Measurements from ENCODE around the gene ZFHX3. TPM values are rescaled to one million over a fixed set of nuclear protein-coding genes. Genes with fewer than 3 reads are reported as not detected.
A peak's percentile ranks its signal among the peaks of the same experiment; 100 is the strongest.

Gene ZFHX3
- total and polyA plus RNA-seq, 2 donors (not counting 1 experiment from before 2014, with no cell fraction given), result 4.7 to 7.3 TPM

GRCh38 chr16:72948238-72948829 lies 99.6 kb downstream of the ZFHX3 start:
- H3K79me2 ChIP-seq (ENCODE audit: control insufficient read depth, insufficient read depth, low read length), result peaks cover 58% of the 10 kb centered on the region

GRCh38 chr16:72947379-72948237 lies 100.3 kb downstream of the ZFHX3 start:
- H3K27ac ChIP-seq (ENCODE audit: insufficient read depth, low read length), result peak overlapping the region; percentile 59
- peaks cover 60% of the 10 kb centered on the region for H3K79me2 ChIP-seq (ENCODE audit: control insufficient read depth, insufficient read depth, low read length)
- H3K4me1 ChIP-seq (ENCODE audit: control insufficient read depth, extremely low read depth, insufficient read depth, low read length), result peaks cover 20% of the 10 kb centered on the region
- TF ChIP-seq, protein P1, sequence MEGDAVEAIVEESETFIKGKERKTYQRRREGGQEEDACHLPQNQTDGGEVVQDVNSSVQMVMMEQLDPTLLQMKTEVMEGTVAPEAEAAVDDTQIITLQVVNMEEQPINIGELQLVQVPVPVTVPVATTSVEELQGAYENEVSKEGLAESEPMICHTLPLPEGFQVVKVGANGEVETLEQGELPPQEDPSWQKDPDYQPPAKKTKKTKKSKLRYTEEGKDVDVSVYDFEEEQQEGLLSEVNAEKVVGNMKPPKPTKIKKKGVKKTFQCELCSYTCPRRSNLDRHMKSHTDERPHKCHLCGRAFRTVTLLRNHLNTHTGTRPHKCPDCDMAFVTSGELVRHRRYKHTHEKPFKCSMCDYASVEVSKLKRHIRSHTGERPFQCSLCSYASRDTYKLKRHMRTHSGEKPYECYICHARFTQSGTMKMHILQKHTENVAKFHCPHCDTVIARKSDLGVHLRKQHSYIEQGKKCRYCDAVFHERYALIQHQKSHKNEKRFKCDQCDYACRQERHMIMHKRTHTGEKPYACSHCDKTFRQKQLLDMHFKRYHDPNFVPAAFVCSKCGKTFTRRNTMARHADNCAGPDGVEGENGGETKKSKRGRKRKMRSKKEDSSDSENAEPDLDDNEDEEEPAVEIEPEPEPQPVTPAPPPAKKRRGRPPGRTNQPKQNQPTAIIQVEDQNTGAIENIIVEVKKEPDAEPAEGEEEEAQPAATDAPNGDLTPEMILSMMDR (conservative IDR thresholded peaks at IDR 0.05 in 1 of 2, IDR thresholded peaks at IDR 0.05 in 1 of 2; ENCODE audit: low read depth in 1 of 2, low read length in 2 of 2), result no peak
- TF ChIP-seq EZH2 (IDR thresholded peaks at IDR 0.05; ENCODE audit: low read length, missing control alignments), result no peak
- no peaks in the 10 kb centered on the region for H3K9me3 ChIP-seq (ENCODE audit: control insufficient read depth, insufficient read depth, low read depth, low read length)
- H2AFZ ChIP-seq (ENCODE audit: low read length), result no peak overlapping the region
- H4K20me1 ChIP-seq (ENCODE audit: control insufficient read depth, extremely low read depth, insufficient read depth, low read length), result no peaks in the 10 kb centered on the region
- H3K4me2 ChIP-seq (ENCODE audit: extremely low read depth, insufficient read depth, low read length), result no peak overlapping the region
- H3K36me3 ChIP-seq (ENCODE audit: control insufficient read depth, insufficient read depth, low read length), result peaks cover 9% of the 10 kb centered on the region
- H3K27me3 ChIP-seq (ENCODE audit: control insufficient read depth, insufficient read depth, low read length), result no peaks in the 10 kb centered on the region
- no peak overlapping the region for H3K4me3 ChIP-seq (replicated peaks in 1 of 4; ENCODE audit: control extremely low read depth in 1 of 4, insufficient read depth in 1 of 4, low read depth in 3 of 4, low read length in 4 of 4)
- H3K9ac ChIP-seq (ENCODE audit: insufficient read depth, low read length), result peak overlapping the region; percentile 28
- peak; percentile 24 to 27 for DNase-seq (ENCODE audit: low read depth in 2 of 2)

More at GRCh38 chr16:72948238-72948829, 99.6 kb downstream of the ZFHX3 start:
- H2AFZ ChIP-seq (ENCODE audit: low read length), result no peak overlapping the region
- peaks cover 9% of the 10 kb centered on the region for H3K36me3 ChIP-seq (ENCODE audit: control insufficient read depth, insufficient read depth, low read length)
- no peak overlapping the region for H3K4me3 ChIP-seq (replicated peaks in 1 of 4; ENCODE audit: control extremely low read depth in 1 of 4, insufficient read depth in 1 of 4, low read depth in 3 of 4, low read length in 4 of 4)
- no peaks in the 10 kb centered on the region for H3K27me3 ChIP-seq (ENCODE audit: control insufficient read depth, insufficient read depth, low read length)
- no peaks in the 10 kb centered on the region for H3K9me3 ChIP-seq (ENCODE audit: control insufficient read depth, insufficient read depth, low read depth, low read length)
- no peak for TF ChIP-seq EZH2 (IDR thresholded peaks at IDR 0.05; ENCODE audit: low read length, missing control alignments)
- TF ChIP-seq, protein P1 (conservative IDR thresholded peaks at IDR 0.05 in 1 of 2, IDR thresholded peaks at IDR 0.05 in 1 of 2; ENCODE audit: low read depth in 1 of 2, low read length in 2 of 2), result no peak
- peaks cover 22% of the 10 kb centered on the region for H3K4me1 ChIP-seq (ENCODE audit: control insufficient read depth, extremely low read depth, insufficient read depth, low read length)
- no peak overlapping the region for H3K9ac ChIP-seq (ENCODE audit: insufficient read depth, low read length)
- no peak overlapping the region for H3K4me2 ChIP-seq (ENCODE audit: extremely low read depth, insufficient read depth, low read length)
- DNase-seq (ENCODE audit: low read depth in 2 of 2), result no peak
- H3K27ac ChIP-seq (ENCODE audit: insufficient read depth, low read length), result peak overlapping the region; percentile 59
- H4K20me1 ChIP-seq (ENCODE audit: control insufficient read depth, extremely low read depth, insufficient read depth, low read length), result no peaks in the 10 kb centered on the region

- peak overlapping the region; percentile 59 for H3K27ac ChIP-seq (ENCODE audit: insufficient read depth, low read length)
- no peak overlapping the region for H3K4me2 ChIP-seq (ENCODE audit: extremely low read depth, insufficient read depth, low read length)
- TF ChIP-seq, protein P1 (conservative IDR thresholded peaks at IDR 0.05 in 1 of 2, IDR thresholded peaks at IDR 0.05 in 1 of 2; ENCODE audit: low read depth in 1 of 2, low read length in 2 of 2), result no peak
- no peak for TF ChIP-seq EZH2 (IDR thresholded peaks at IDR 0.05; ENCODE audit: low read length, missing control alignments)
- peaks cover 53% of the 10 kb centered on the region for H3K79me2 ChIP-seq (ENCODE audit: control insufficient read depth, insufficient read depth, low read length)
- no peaks in the 10 kb centered on the region for H3K27me3 ChIP-seq (ENCODE audit: control insufficient read depth, insufficient read depth, low read length)
- no peak overlapping the region for H2AFZ ChIP-seq (ENCODE audit: low read length)
- H3K9me3 ChIP-seq (ENCODE audit: control insufficient read depth, insufficient read depth, low read depth, low read length), result no peaks in the 10 kb centered on the region
- H3K4me3 ChIP-seq (replicated peaks in 1 of 4; ENCODE audit: control extremely low read depth in 1 of 4, insufficient read depth in 1 of 4, low read depth in 3 of 4, low read length in 4 of 4), result no peak overlapping the region
- no peaks in the 10 kb centered on the region for H4K20me1 ChIP-seq (ENCODE audit: control insufficient read depth, extremely low read depth, insufficient read depth, low read length)
- peak overlapping the region; percentile 48 for H3K9ac ChIP-seq (ENCODE audit: insufficient read depth, low read length)
- H3K4me1 ChIP-seq (ENCODE audit: control insufficient read depth, extremely low read depth, insufficient read depth, low read length), result peaks cover 16% of the 10 kb centered on the region
- DNase-seq (ENCODE audit: low read depth in 2 of 2), result peak; percentile 50 to 57
- peaks cover 9% of the 10 kb centered on the region for H3K36me3 ChIP-seq (ENCODE audit: control insufficient read depth, insufficient read depth, low read length)
These were observed 101.3 kb downstream of the ZFHX3 start for GRCh38 chr16:72946474-72947194.

Measured in fibroblast of lung (primary cell).